Measurements from ENCODE around the gene PNP. TPM values are rescaled to one million over a fixed set of nuclear protein-coding genes. Genes with fewer than 3 reads are reported as not detected.

The PNP gene
- total RNA-seq, result 10 to 100 TPM; 52.8 to 59.8 TPM
- polyA plus RNA-seq (2013, experiment 1 of 2), result 38.6 TPM
- polyA plus RNA-seq (2013, experiment 2 of 2), result 38.3 TPM
- long read RNA-seq, experiment 1, transcript PNP-201 (6 exons, 1,509 nt), result major isoform, 33 of 41 reads
- long read RNA-seq, experiment 1, partial matches to known transcripts, result 6 of 41 reads
- long read RNA-seq, experiment 1, other reads (novel, unspliced or antisense), result 0 of 41 reads
- long read RNA-seq, experiment 2, transcript PNP-201 (6 exons, 1,509 nt), result major isoform, 22 of 29 reads
- long read RNA-seq, experiment 2, partial matches to known transcripts, result 4 of 29 reads
- long read RNA-seq, experiment 2, other reads (novel, unspliced or antisense), result 1 of 29 reads
- long read RNA-seq, experiment 3, transcript PNP-201 (6 exons, 1,509 nt), result major isoform, 112 of 118 reads
- long read RNA-seq, experiment 3, partial matches to known transcripts, result 1 of 118 reads
- long read RNA-seq, experiment 3, other reads (novel, unspliced or antisense), result 3 of 118 reads
- long read RNA-seq, experiment 4, transcript PNP-201 (6 exons, 1,509 nt), result major isoform, 150 of 156 reads
- long read RNA-seq, experiment 4, partial matches to known transcripts, result 1 of 156 reads
- long read RNA-seq, experiment 4, other reads (novel, unspliced or antisense), result 3 of 156 reads

DNA sequence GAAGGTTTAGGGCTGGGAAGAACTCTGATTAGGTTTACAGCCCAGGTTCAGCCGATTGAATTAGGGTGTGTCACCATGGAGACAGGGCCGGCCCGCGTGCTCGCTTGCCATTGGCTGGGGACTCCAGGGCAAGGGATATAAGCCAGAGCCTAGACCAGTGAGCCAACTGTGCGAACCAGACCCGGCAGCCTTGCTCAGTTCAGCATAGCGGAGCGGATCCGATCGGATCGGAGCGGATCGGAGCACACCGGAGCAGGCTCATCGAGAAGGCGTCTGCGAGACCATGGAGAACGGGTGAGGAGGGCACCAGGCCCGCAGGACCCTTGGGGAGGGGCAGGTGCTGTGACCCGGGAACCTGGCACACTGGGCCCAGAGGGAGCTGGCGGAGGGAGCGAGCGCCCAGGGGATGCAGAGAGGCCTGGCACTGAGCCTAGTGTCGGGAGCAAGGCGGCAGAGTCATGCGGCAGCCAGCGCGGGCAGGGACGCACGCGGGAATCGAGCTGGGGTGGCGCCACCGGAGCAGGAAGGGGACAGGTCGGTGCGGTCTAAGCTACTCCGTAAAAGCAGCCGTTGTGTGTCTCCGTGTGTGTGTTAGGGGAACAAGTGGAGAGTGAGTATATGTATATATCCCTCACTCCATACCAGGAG lies at the start of gene PNP:
Gene PNP (plus strand): TSS at position 165 of the 648 bp plus-strand sequence. CDS start 119 bp downstream, at position 284.
- H3K27ac ChIP-seq (ENCODE audit: low read depth, low read length), result peak within 1 kb of the TSS; percentile 65
- Mint-ChIP-seq H3K27ac (peak within 1 kb of the TSS; percentile 96), H3K36me3 (ENCODE audit: low read depth) (peaks cover 20% of the 10 kb centered on the region), H3K4me3 (peak within 1 kb of the TSS; percentile 95), H3K27me3 (ENCODE audit: insufficient read depth) (no peaks in the 10 kb centered on the region), H3K4me1 (peaks cover 15% of the 10 kb centered on the region), H3K9me3 (no peaks in the 10 kb centered on the region)
- H3K4me1 ChIP-seq (ENCODE audit: control insufficient read depth, insufficient read depth, low read length), result no peaks in the 10 kb centered on the region
- H3K36me3 ChIP-seq (ENCODE audit: control insufficient read depth, insufficient read depth, low read length), result peaks cover 22% of the 10 kb centered on the region
- H3K9ac ChIP-seq (ENCODE audit: extremely low read depth, low read length, poor library complexity, severe bottlenecking), result peak within 1 kb of the TSS; percentile 71
- 0% methylated on average over 21 to 36 of the region's 40 CpGs for WGBS, 2 experiments (ENCODE audit: insufficient coverage in 1 of 2, insufficient read length in 1 of 2)
- DNase-seq, result peak; percentile 98
- no peaks in the 10 kb centered on the region for H3K27me3 ChIP-seq (ENCODE audit: control insufficient read depth, insufficient read depth, low read length, poor library complexity, severe bottlenecking)
- TF ChIP-seq CTCF (conservative IDR thresholded peaks at IDR 0.05), result no peak
- peak within 1 kb of the TSS; percentile 95 for H3K4me3 ChIP-seq (ENCODE audit: low read length)
- H3K9me3 ChIP-seq (ENCODE audit: control insufficient read depth, low read length), result no peaks in the 10 kb centered on the region

DNA sequence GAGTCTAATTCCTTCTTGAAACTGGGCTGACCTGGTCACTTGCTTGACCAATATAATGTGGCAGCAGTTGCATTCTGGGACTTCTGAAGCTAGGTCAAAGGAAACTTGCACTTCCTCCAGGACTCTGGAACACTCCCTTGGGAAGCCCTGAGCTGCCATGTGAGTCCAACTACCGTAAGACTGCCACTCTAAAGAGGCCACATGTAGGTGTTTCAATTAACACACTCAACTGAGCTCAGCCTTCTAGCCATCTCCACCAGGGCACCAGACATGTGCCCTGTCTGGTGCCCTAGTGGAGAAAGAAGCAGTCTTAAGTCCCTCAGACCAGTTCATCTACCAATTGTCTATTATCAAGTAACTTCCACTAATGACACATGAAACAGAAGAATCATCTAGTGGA lies 49.8 kb upstream of the PNP start:
- Mint-ChIP-seq H3K9me3 (no peaks in the 10 kb centered on the region), H3K4me1 (peaks cover 29% of the 10 kb centered on the region), H3K4me3 (no peak overlapping the region), H3K36me3 (ENCODE audit: low read depth) (no peaks in the 10 kb centered on the region), H3K27ac (no peak overlapping the region), H3K27me3 (ENCODE audit: insufficient read depth) (no peaks in the 10 kb centered on the region)
- Histone ChIP-seq H3K27ac (ENCODE audit: low read depth, low read length) (no peak overlapping the region), H3K9ac (ENCODE audit: extremely low read depth, low read length, poor library complexity, severe bottlenecking) (no peak overlapping the region), H3K4me1 (ENCODE audit: control insufficient read depth, insufficient read depth, low read length) (peaks cover 9% of the 10 kb centered on the region), H3K4me3 (ENCODE audit: low read length) (no peak overlapping the region), H3K36me3 (ENCODE audit: control insufficient read depth, insufficient read depth, low read length) (no peaks in the 10 kb centered on the region), H3K27me3 (ENCODE audit: control insufficient read depth, insufficient read depth, low read length, poor library complexity, severe bottlenecking) (no peaks in the 10 kb centered on the region), H3K9me3 (ENCODE audit: control insufficient read depth, low read length) (no peaks in the 10 kb centered on the region)
- TF ChIP-seq CTCF (conservative IDR thresholded peaks at IDR 0.05), result no peak
- DNase-seq, result no peak
- 100% methylated on average over 1 of the region's 1 CpG for WGBS, 2 experiments (ENCODE audit: insufficient coverage in 1 of 2, insufficient read length in 1 of 2)

DNA sequence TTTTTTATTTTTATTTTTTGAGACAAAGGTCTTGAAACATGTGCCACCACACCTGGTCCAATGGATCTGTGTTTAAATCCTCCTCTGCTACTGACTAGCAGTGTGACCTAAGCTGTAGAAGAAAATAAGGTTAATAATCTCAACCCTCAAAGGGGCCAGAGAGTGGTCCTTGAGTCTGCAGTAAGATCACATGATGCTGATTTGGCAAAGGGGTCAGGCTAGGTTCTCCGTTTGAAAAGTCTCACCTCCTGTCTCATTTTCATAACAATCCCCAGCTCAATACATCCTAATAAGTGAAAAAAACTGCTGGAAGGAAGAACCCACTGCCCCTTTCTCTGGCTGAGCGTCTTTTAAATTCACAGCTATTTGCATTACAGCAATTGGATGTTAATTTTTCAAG lies 47.9 kb upstream of the PNP start:
- Histone ChIP-seq H3K9ac (ENCODE audit: extremely low read depth, low read length, poor library complexity, severe bottlenecking) (no peak overlapping the region), H3K27me3 (ENCODE audit: control insufficient read depth, insufficient read depth, low read length, poor library complexity, severe bottlenecking) (no peaks in the 10 kb centered on the region), H3K36me3 (ENCODE audit: control insufficient read depth, insufficient read depth, low read length) (no peaks in the 10 kb centered on the region), H3K4me1 (ENCODE audit: control insufficient read depth, insufficient read depth, low read length) (peaks cover 9% of the 10 kb centered on the region), H3K4me3 (ENCODE audit: low read length) (no peak overlapping the region), H3K27ac (ENCODE audit: low read depth, low read length) (no peak overlapping the region), H3K9me3 (ENCODE audit: control insufficient read depth, low read length) (no peaks in the 10 kb centered on the region)
- no peak for DNase-seq
- Mint-ChIP-seq H3K4me3 (no peak overlapping the region), H3K36me3 (ENCODE audit: low read depth) (no peaks in the 10 kb centered on the region), H3K9me3 (no peaks in the 10 kb centered on the region), H3K27ac (no peak overlapping the region), H3K27me3 (ENCODE audit: insufficient read depth) (no peaks in the 10 kb centered on the region), H3K4me1 (peaks cover 25% of the 10 kb centered on the region)
- TF ChIP-seq CTCF (conservative IDR thresholded peaks at IDR 0.05), result no peak
- 40 to 44% methylated on average over 2 of the region's 2 CpGs for WGBS, 2 experiments (ENCODE audit: insufficient coverage in 1 of 2, insufficient read length in 1 of 2)

Measured in endodermal cell (in vitro differentiated cells).